HCT116 (cell line): ENCODE results near the gene MAML3. TPM values are rescaled to one million over a fixed set of nuclear protein-coding genes. Genes with fewer than 3 reads are reported as not detected.

Source experiments
- ATAC-seq: fragments of 200-7000 bp; cut with Tn5 transposase; 2 replicates; pipeline ENCODE4 v1.9.1; 2020; ENCODE audit warnings: mild to moderate bottlenecking, moderate library complexity
- BruUV-seq: library from RNA; stranded (reverse); fragments of 400-500 nt; replicated peaks from 2 replicates; lab custom pipeline; 2021; lab: Mats Ljungman, UMichigan
- CTCF ChIA-PET: fragments of 300-600 bp; sonication (Branson Sonifier 250); formaldehyde crosslinking; loops from one replicate; lab custom pipeline; 2021; ENCODE audit warnings: antibody characterized with exemption; lab: Charles Lee
- POLR2A ChIA-PET: fragments of 300-600, 350-600 bp; sonication (Branson Sonifier 250); formaldehyde crosslinking; loops from one replicate; lab custom pipeline; 2021; ENCODE audit warnings: antibody characterized with exemption; lab: Charles Lee
- RAD21 ChIA-PET, 2 experiments: fragments of 300-600 bp; sonication (Branson Sonifier 250); formaldehyde crosslinking; loops; one replicate each; lab custom pipeline; 2023; ENCODE audit warnings: low total read pairs in 2 of 2; ENCODE audit not compliant: uncharacterized antibody in 2 of 2, unreplicated experiment in 2 of 2, low non-redundant PET in 1 of 2; lab: Charles Lee
- DNase-seq: peaks from one replicate; pipeline ENCODE4 v3.0.0-alpha.2; 2010; ENCODE audit warnings: low read depth, low spot score
- H2AFZ ChIP-seq: fragments of 200-600 bp; shearing (Covaris generic), sonication (generic); 2 replicates; pipeline ENCODE4 v1.6.1; 2017; ENCODE audit warnings: low read depth, mixed run types, mixed read lengths, antibody characterized with exemption, low read length; ENCODE audit not compliant: poor library complexity, severe bottlenecking
- H3K27ac ChIP-seq: 2 replicates; pipeline ENCODE4 v1.5.1; 2012; ENCODE audit warnings: low read depth, low read length
- H3K27me3 ChIP-seq: fragments of 200-600 bp; sonication (generic); 2 replicates; pipeline ENCODE4 v1.6.1; 2016; ENCODE audit warnings: mixed run types, low read length, mixed read lengths; ENCODE audit not compliant: insufficient read depth
- H3K36me3 ChIP-seq, 2 experiments: fragments of 200-500 bp in 1 of 2; fragments of 200-600 bp in 1 of 2; sonication (Bioruptor generic) in 1 of 2; sonication (generic) in 1 of 2; 2 replicates each; pipeline versions ENCODE4 v1.5.1 to v1.6.1; 2014 to 2016; ENCODE audit warnings: low read length in 2 of 2, inconsistent platforms in 1 of 2, mixed read lengths in 1 of 2, mixed run types in 1 of 2; ENCODE audit not compliant: insufficient read depth in 2 of 2, control insufficient read depth in 1 of 2
- H3K4me1 ChIP-seq, 2 experiments: fragments of 200-600 bp in 1 of 2; sonication (generic) in 1 of 2; 2 replicates each; pipeline versions ENCODE4 v1.5.1 to v1.6.1; 2012 to 2017; ENCODE audit warnings: low read length in 2 of 2, inconsistent platforms in 1 of 2, mild to moderate bottlenecking in 1 of 2, mixed read lengths in 1 of 2, mixed run types in 1 of 2, moderate library complexity in 1 of 2; ENCODE audit not compliant: insufficient read depth in 2 of 2, control insufficient read depth in 1 of 2
- H3K4me2 ChIP-seq: fragments of 200-600 bp; sonication (generic); 2 replicates; pipeline ENCODE4 v1.6.1; 2017; ENCODE audit warnings: mixed run types, low read length, mixed read lengths
- H3K4me3 ChIP-seq, 2 experiments: fragments of 200-600 bp in 1 of 2; sonication (generic) in 1 of 2; replicated peaks in 1 of 2; 2 replicates each; pipeline ENCODE4 v1.5.1; 2011 to 2016; ENCODE audit warnings: low read length in 2 of 2, control low read depth in 1 of 2, low read depth in 1 of 2, mild to moderate bottlenecking in 1 of 2, mixed read lengths in 1 of 2, mixed run types in 1 of 2
- H3K79me2 ChIP-seq: fragments of 200-600 bp; sonication (generic); 2 replicates; pipeline ENCODE4 v1.6.1; 2017; ENCODE audit warnings: mild to moderate bottlenecking, mixed run types, low read length, moderate library complexity, mixed read lengths; ENCODE audit not compliant: insufficient read depth
- H3K9ac ChIP-seq: fragments of 200-600 bp; sonication (generic); 2 replicates; pipeline ENCODE4 v1.6.1; 2016; ENCODE audit warnings: low read length, mixed read lengths
- H3K9me2 ChIP-seq: fragments of 200-600 bp; sonication (generic), shearing (Covaris generic); 2 replicates; pipeline ENCODE4 v1.6.1; 2017; ENCODE audit warnings: mixed run types, mild to moderate bottlenecking, moderate library complexity; ENCODE audit not compliant: insufficient read depth
- H3K9me3 ChIP-seq, 2 experiments: fragments of 200-500 bp in 1 of 2; fragments of 200-600 bp in 1 of 2; sonication (Bioruptor generic) in 1 of 2; sonication (generic) in 1 of 2; 2 replicates each; pipeline ENCODE4 v1.6.1; 2014 to 2017; ENCODE audit warnings: low read length in 2 of 2, mixed read lengths in 2 of 2, inconsistent platforms in 1 of 2, low read depth in 1 of 2, mild to moderate bottlenecking in 1 of 2, mixed run types in 1 of 2, moderate library complexity in 1 of 2; ENCODE audit not compliant: control insufficient read depth in 1 of 2, insufficient read depth in 1 of 2
- H4K20me1 ChIP-seq: fragments of 200-600 bp; sonication (generic), shearing (Covaris generic); 2 replicates; pipeline ENCODE4 v1.6.1; 2017; ENCODE audit warnings: mixed run types, mild to moderate bottlenecking, moderate library complexity; ENCODE audit not compliant: insufficient read depth
- CBX3 ChIP-seq: IDR thresholded peaks from 2 replicates; pipeline ENCODE4 v1.6.1; 2012; ENCODE audit warnings: low read depth
- CTCF ChIP-seq, 3 experiments: fragments of 200-600 bp in 1 of 3; sonication (generic) in 1 of 3; IDR thresholded peaks in 2 of 3; conservative IDR thresholded peaks in 1 of 3; 2 replicates each; pipeline ENCODE4 v1.5.1; 2012 to 2017; ENCODE audit warnings: low read depth in 2 of 3, low read length in 2 of 3, antibody characterized with exemption in 1 of 3, borderline replicate concordance in 1 of 3, control low read depth in 1 of 3, mild to moderate bottlenecking in 1 of 3, mixed read lengths in 1 of 3, mixed run types in 1 of 3, moderate library complexity in 1 of 3; ENCODE audit not compliant: insufficient read depth in 1 of 3
- EGR1 ChIP-seq: IDR thresholded peaks from 2 replicates; pipeline ENCODE4 v1.6.1; 2012; ENCODE audit warnings: low read depth
- EZH2 ChIP-seq: fragments of 200-600 bp; sonication (generic); IDR thresholded peaks from 2 replicates; pipeline ENCODE4 v1.6.1; 2017; ENCODE audit warnings: antibody characterized with exemption, mixed run types
- EZH2phosphoT487 ChIP-seq: fragments of 200-600 bp; IDR thresholded peaks from 2 replicates; pipeline ENCODE4 v1.6.1; 2018; ENCODE audit warnings: antibody characterized with exemption, borderline replicate concordance
- FOSL1 ChIP-seq: IDR thresholded peaks from 2 replicates; pipeline ENCODE4 v1.6.1; 2012; ENCODE audit warnings: low read depth
- MAX ChIP-seq: IDR thresholded peaks from 2 replicates; pipeline ENCODE4 v1.6.1; 2012
- POLR2A ChIP-seq: IDR thresholded peaks from 2 replicates; pipeline ENCODE4 v1.7.0; 2011; ENCODE audit warnings: borderline replicate concordance; ENCODE audit not compliant: insufficient read depth, insufficient read length; ENCODE audit errors: extremely low read depth
- POLR2AphosphoS5 ChIP-seq: IDR thresholded peaks from 2 replicates; pipeline ENCODE4 v1.6.1; 2011; ENCODE audit warnings: mild to moderate bottlenecking, low read depth, low read length, moderate library complexity
- RAD21 ChIP-seq: IDR thresholded peaks from 2 replicates; pipeline ENCODE4 v1.6.1; 2012; ENCODE audit warnings: low read depth, mild to moderate bottlenecking
- SIN3A ChIP-seq: IDR thresholded peaks from 2 replicates; pipeline ENCODE4 v1.6.1; 2012; ENCODE audit warnings: low read depth
- SRF ChIP-seq: IDR thresholded peaks from 2 replicates; pipeline ENCODE4 v1.6.1; 2012; ENCODE audit warnings: low read depth
- YY1 ChIP-seq: IDR thresholded peaks from 2 replicates; pipeline ENCODE4 v1.6.1; 2011; ENCODE audit warnings: low read length, low read depth, moderate library complexity, mild to moderate bottlenecking; ENCODE audit not compliant: insufficient replicate concordance; ENCODE audit errors: extremely low read depth
- ZFX ChIP-seq: fragments of 450-650 bp; IDR thresholded peaks from 2 replicates; pipeline ENCODE4 v1.6.1; 2017
- intact Hi-C: fragments of 100-400 bp; cut with micrococcal nuclease; formaldehyde crosslinking; loops from 2 replicates; pipeline ENCODE4 v1.10.0; 2022
- total RNA-seq: library from RNA; stranded (reverse); gene quantifications from one replicate; pipeline ENCODE4 v1.2.1, GENCODE V29; 2021; ENCODE audit not compliant: unreplicated experiment
- TF ChIP-seq, protein P1 (sequence below): IDR thresholded peaks from 2 replicates; pipeline ENCODE4 v1.6.1; 2012

The MAML3 gene
- total RNA-seq, 1 experiment from 2014 or later: 3.1 TPM

- Histone ChIP-seq H3K9me3 (no peaks in the 10 kb centered on the region), H3K36me3 (no peaks in the 10 kb centered on the region), H2AFZ (no peak overlapping the region)
- no TSS peak for BruUV-seq
- TF ChIP-seq EZH2: no peak
- TF ChIP-seq CTCF (IDR thresholded peaks at IDR 0.05 in 2 of 3, conservative IDR thresholded peaks at IDR 0.05 in 1 of 3; ENCODE audit: borderline replicate concordance in 1 of 3, insufficient read depth in 1 of 3, low read depth in 2 of 3, low read length in 2 of 3): peak; percentile 24 to 57 (median 35); a peak in 5 of 6 replicates
- TF ChIP-seq RAD21: peak; percentile 22; the same call in 1 of the 2 replicates
- TF ChIP-seq, all 23 proteins: peak for 2
- H3K9ac ChIP-seq: no peak overlapping the region
- no peaks in the 10 kb centered on the region for H3K27me3 ChIP-seq
- intact Hi-C loops: no loop called here
- RAD21 ChIA-PET: no interaction called here
- H3K27ac ChIP-seq: no peak overlapping the region
- POLR2A ChIA-PET: no interaction called here
- CTCF ChIA-PET: interaction anchor here (1.0 to 2.0 kb wide), 3 partner anchors 12 to 48 kb away, joined by 3 to 7 read pairs (median 3); no protein-coding TSS in a partner anchor
- peak; percentile 23 for DNase-seq
- H3K4me2 ChIP-seq: no peak overlapping the region
- no peak overlapping the region for H3K4me3 ChIP-seq
- ATAC-seq: peak; percentile 66
- no peaks in the 10 kb centered on the region for H4K20me1 ChIP-seq
- no peaks in the 10 kb centered on the region for H3K79me2 ChIP-seq
- no peaks in the 10 kb centered on the region for H3K4me1 ChIP-seq
- H3K9me2 ChIP-seq: no peaks in the 10 kb centered on the region
Observed at GRCh38 chr4:139704915-139705485, 449.0 kb downstream of the MAML3 start.

- ATAC-seq (no peak), DNase-seq (no peak)
- intact Hi-C loops: no loop called here
- H3K27ac ChIP-seq: no peak overlapping the region
- no peak overlapping the region for H3K4me2 ChIP-seq
- H3K4me1 ChIP-seq: no peaks in the 10 kb centered on the region
- H3K36me3 ChIP-seq: no peaks in the 10 kb centered on the region
- BruUV-seq: no TSS peak
- POLR2A ChIA-PET: no interaction called here
- RAD21 ChIA-PET: no interaction called here
- H3K9ac ChIP-seq: no peak overlapping the region
- no peaks in the 10 kb centered on the region for H3K9me3 ChIP-seq
- H3K27me3 ChIP-seq: no peaks in the 10 kb centered on the region
- no peaks in the 10 kb centered on the region for H4K20me1 ChIP-seq
- H2AFZ ChIP-seq: no peak overlapping the region
- H3K4me3 ChIP-seq: no peak overlapping the region
- CTCF ChIA-PET: no interaction called here
- H3K9me2 ChIP-seq: no peaks in the 10 kb centered on the region
- no peaks in the 10 kb centered on the region for H3K79me2 ChIP-seq
- TF ChIP-seq CBX3 (no peak), EZH2phosphoT487 (no peak), RAD21 (no peak), POLR2A (no peak), EGR1 (no peak), ZFX (no peak), CTCF (IDR thresholded peaks at IDR 0.05 in 2 of 3, conservative IDR thresholded peaks at IDR 0.05 in 1 of 3; ENCODE audit: borderline replicate concordance in 1 of 3, insufficient read depth in 1 of 3, low read depth in 2 of 3, low read length in 2 of 3) (no peak), MAX (no peak), SRF (no peak), FOSL1 (no peak), YY1 (no peak), SIN3A (no peak), POLR2AphosphoS5 (no peak)
- TF ChIP-seq, protein P1, sequence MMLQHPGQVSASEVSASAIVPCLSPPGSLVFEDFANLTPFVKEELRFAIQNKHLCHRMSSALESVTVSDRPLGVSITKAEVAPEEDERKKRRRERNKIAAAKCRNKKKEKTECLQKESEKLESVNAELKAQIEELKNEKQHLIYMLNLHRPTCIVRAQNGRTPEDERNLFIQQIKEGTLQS: no peak
Observed at GRCh38 chr4:139700568-139700967, 453.4 kb downstream of the MAML3 start.
